ENCODE results near the gene FAM43A.

Gene FAM43A

GRCh38 chr3:194676471-194676870 is 9.2 kb upstream of the FAM43A start:
- no peaks in the 10 kb centered on the region for H3K36me3 ChIP-seq (replicated peaks)
- no peak for TF ChIP-seq CTCF (IDR thresholded peaks at IDR 0.05; ENCODE audit: low read depth, low read length, missing control alignments)
- in situ Hi-C loops (cut with HindIII; ENCODE audit: low pct_ligation_motif_present, low sequenced_read_pairs), result no loop called here

GRCh38 chr3:194680888-194681615 is 4.6 kb upstream of the FAM43A start:
- no peak for TF ChIP-seq CTCF (IDR thresholded peaks at IDR 0.05; ENCODE audit: low read depth, low read length, missing control alignments)
- Histone ChIP-seq H3K27ac (no peak overlapping the region), H3K27me3 (replicated peaks) (no peaks in the 10 kb centered on the region), H3K4me3 (ENCODE audit: low read depth, low read length) (no peak overlapping the region), H3K36me3 (replicated peaks) (no peaks in the 10 kb centered on the region)
- in situ Hi-C loops (cut with HindIII; ENCODE audit: low pct_ligation_motif_present, low sequenced_read_pairs), result no loop called here
- DNase-seq, result no peak

More at GRCh38 chr3:194676471-194676870, 9.2 kb upstream of the FAM43A start:
- Histone ChIP-seq H3K27me3 (replicated peaks) (no peaks in the 10 kb centered on the region), H3K4me3 (ENCODE audit: low read depth, low read length) (no peak overlapping the region), H3K27ac (no peak overlapping the region)
- no peak for DNase-seq

GRCh38 chr3:194682189-194682693 is 3.4 kb upstream of the FAM43A start:
- in situ Hi-C loops (cut with HindIII; ENCODE audit: low pct_ligation_motif_present, low sequenced_read_pairs), result no loop called here
- no peak for DNase-seq
- no peak overlapping the region for H3K4me3 ChIP-seq (ENCODE audit: low read depth, low read length)
- TF ChIP-seq CTCF (IDR thresholded peaks at IDR 0.05; ENCODE audit: low read depth, low read length, missing control alignments), result no peak
- H3K27ac ChIP-seq, result no peak overlapping the region
- H3K36me3 ChIP-seq (replicated peaks), result peaks cover 7% of the 10 kb centered on the region
- no peaks in the 10 kb centered on the region for H3K27me3 ChIP-seq (replicated peaks)

DNA sequence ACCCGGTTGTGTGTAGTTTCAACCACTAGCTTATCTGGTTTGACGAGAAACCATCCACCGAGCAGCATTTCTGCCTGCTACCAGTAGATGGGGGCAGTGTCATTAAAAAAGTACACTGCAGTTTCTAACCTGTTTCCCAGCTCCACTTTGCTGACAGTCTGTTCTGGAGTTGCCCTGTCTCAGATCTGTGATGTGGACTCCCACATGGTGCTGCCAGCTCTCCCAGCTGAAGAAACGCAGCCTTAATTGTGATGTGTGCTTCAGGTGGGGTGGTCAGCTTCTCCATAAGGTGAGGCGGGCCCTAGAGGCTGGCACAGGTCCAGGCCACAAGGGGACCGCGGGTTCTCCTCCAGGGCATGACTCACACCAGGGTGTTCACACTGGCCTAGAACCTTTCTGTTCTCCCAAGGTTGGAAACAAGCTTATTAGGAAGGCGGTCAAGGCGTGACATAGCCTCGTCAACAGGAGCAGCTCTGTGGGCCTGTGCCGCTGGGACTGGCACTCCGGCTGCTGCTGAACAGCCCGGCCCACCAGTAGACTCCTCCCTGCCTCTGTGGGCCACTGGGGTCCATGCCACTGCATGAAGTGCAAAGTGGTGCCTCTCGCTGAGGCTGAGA is 2.9 kb upstream of the FAM43A start:
- in situ Hi-C loops (cut with HindIII; ENCODE audit: low pct_ligation_motif_present, low sequenced_read_pairs), result no loop called here
- no peaks in the 10 kb centered on the region for H3K27me3 ChIP-seq (replicated peaks)
- no peak overlapping the region for H3K4me3 ChIP-seq (ENCODE audit: low read depth, low read length)
- peak; percentile 86 for DNase-seq
- peak; percentile 93 for TF ChIP-seq CTCF (IDR thresholded peaks at IDR 0.05; ENCODE audit: low read depth, low read length, missing control alignments)
- H3K27ac ChIP-seq, result no peak overlapping the region
- H3K36me3 ChIP-seq (replicated peaks), result peaks cover 12% of the 10 kb centered on the region

GRCh38 chr3:194683380-194683779 is 2.3 kb upstream of the FAM43A start:
- H3K36me3 ChIP-seq (replicated peaks), result peaks cover 14% of the 10 kb centered on the region
- H3K27me3 ChIP-seq (replicated peaks), result no peaks in the 10 kb centered on the region
- no peak overlapping the region for H3K27ac ChIP-seq
- TF ChIP-seq CTCF (IDR thresholded peaks at IDR 0.05; ENCODE audit: low read depth, low read length, missing control alignments), result no peak
- no peak for DNase-seq
- in situ Hi-C loops (cut with HindIII; ENCODE audit: low pct_ligation_motif_present, low sequenced_read_pairs), result no loop called here
- H3K4me3 ChIP-seq (ENCODE audit: low read depth, low read length), result no peak overlapping the region

All from brain microvascular endothelial cell (primary cell).